GM23338 (cell line): ENCODE data around the gene TCF7L1. TPM values are rescaled to one million over a fixed set of nuclear protein-coding genes. Genes with fewer than 3 reads are reported as not detected.

Source experiments
- CREB1 ChIP-seq: fragments of 250-450 bp; sonication (Bioruptor Pico); IDR thresholded peaks from 2 replicates; pipeline ENCODE4 v1.5.0; 2020; ENCODE audit warnings: low read depth, mild to moderate bottlenecking, moderate library complexity
- JUNB ChIP-seq: IDR thresholded peaks from one replicate; pipeline ENCODE4 v1.6.1; 2016; ENCODE audit warnings: antibody characterized with exemption; ENCODE audit not compliant: unreplicated experiment
- NANOG ChIP-seq: IDR thresholded peaks from 2 replicates; pipeline ENCODE4 v1.6.1; 2016; ENCODE audit warnings: antibody characterized with exemption, borderline replicate concordance
- ZNF114 ChIP-seq: fragments of 250-450 bp; sonication (Bioruptor Pico); IDR thresholded peaks from 2 replicates; pipeline ENCODE4 v1.5.0; 2020; ENCODE audit warnings: mild to moderate bottlenecking, moderate library complexity
- ZNF331 ChIP-seq: fragments of 250-450 bp; sonication (Bioruptor Pico); IDR thresholded peaks from 2 replicates; pipeline ENCODE4 v1.5.0; 2020; ENCODE audit warnings: low read depth, mild to moderate bottlenecking, moderate library complexity
- ZNF462 ChIP-seq: fragments of 250-450 bp; sonication (Bioruptor Pico); IDR thresholded peaks from 2 replicates; pipeline ENCODE4 v1.5.0; 2020; ENCODE audit warnings: mild to moderate bottlenecking, moderate library complexity
- polyA plus RNA-seq: library from polyadenylated mRNA; unstranded; fragments of >200 nt; fragmentation: Nextera tagmentation; extraction: Ambion mirVana; gene quantifications from 2 replicates; pipeline ENCODE4 v1.2.1, GENCODE V29; 2016
- total RNA-seq: library from RNA; depleted of rRNA; stranded (reverse); fragments of >200 nt; shearing (Covaris generic); gene quantifications from 2 replicates; pipeline ENCODE4 v1.2.3, GENCODE V29; 2014
- TF ChIP-seq, protein P1 (sequence below): IDR thresholded peaks from one replicate; pipeline ENCODE4 v1.6.1; 2018; ENCODE audit warnings: antibody characterized with exemption; ENCODE audit not compliant: unreplicated experiment

The TCF7L1 gene
- total and polyA plus RNA-seq, 2 experiments from 2014 or later, result 47.3 to 101 TPM

DNA sequence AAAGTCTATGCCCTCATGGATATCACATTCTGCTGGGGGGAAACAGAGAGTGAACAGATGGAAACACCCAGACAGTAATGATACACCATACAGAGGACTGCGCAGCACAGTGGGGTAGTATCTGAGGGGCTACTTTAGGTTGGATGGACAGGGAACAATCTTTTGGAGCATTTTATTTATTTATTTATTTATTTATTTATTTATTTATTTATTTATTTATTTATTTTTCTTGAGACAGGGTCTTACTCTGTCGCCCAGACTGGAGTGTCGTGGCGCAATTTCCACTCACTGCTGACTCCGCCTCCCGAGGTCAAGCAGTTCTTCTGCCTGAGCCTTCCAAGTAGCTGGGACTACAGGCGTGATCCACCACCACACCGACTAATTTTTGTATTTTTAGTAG lies 105.4 kb downstream of the TCF7L1 start (continued):
- TF ChIP-seq ZNF462 (CRISPR knock-in tag), result no peak
- TF ChIP-seq, protein P1, sequence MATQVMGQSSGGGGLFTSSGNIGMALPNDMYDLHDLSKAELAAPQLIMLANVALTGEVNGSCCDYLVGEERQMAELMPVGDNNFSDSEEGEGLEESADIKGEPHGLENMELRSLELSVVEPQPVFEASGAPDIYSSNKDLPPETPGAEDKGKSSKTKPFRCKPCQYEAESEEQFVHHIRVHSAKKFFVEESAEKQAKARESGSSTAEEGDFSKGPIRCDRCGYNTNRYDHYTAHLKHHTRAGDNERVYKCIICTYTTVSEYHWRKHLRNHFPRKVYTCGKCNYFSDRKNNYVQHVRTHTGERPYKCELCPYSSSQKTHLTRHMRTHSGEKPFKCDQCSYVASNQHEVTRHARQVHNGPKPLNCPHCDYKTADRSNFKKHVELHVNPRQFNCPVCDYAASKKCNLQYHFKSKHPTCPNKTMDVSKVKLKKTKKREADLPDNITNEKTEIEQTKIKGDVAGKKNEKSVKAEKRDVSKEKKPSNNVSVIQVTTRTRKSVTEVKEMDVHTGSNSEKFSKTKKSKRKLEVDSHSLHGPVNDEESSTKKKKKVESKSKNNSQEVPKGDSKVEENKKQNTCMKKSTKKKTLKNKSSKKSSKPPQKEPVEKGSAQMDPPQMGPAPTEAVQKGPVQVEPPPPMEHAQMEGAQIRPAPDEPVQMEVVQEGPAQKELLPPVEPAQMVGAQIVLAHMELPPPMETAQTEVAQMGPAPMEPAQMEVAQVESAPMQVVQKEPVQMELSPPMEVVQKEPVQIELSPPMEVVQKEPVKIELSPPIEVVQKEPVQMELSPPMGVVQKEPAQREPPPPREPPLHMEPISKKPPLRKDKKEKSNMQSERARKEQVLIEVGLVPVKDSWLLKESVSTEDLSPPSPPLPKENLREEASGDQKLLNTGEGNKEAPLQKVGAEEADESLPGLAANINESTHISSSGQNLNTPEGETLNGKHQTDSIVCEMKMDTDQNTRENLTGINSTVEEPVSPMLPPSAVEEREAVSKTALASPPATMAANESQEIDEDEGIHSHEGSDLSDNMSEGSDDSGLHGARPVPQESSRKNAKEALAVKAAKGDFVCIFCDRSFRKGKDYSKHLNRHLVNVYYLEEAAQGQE, result no peak
- no peak for TF ChIP-seq CREB1 (CRISPR knock-in tag)
- no peak for TF ChIP-seq ZNF331 (CRISPR knock-in tag)
- TF ChIP-seq NANOG, result no peak
- no peak for TF ChIP-seq JUNB
- no peak for TF ChIP-seq ZNF114 (CRISPR knock-in tag)
